NCI-H2029 treated with DMSO at 0.1 percent for 48 hours (cell line): ENCODE measurements around the gene ABO.
"Not testable (repeated sequence)": the region's sequence is repeated elsewhere in the genome, so short reads cannot be mapped to it uniquely, and the experiment has no call there.

Source experiments
- DNase-seq: peaks from one replicate; lab custom pipeline; 2025; lab: John Stamatoyannopoulos, UW

Gene ABO

DNA sequence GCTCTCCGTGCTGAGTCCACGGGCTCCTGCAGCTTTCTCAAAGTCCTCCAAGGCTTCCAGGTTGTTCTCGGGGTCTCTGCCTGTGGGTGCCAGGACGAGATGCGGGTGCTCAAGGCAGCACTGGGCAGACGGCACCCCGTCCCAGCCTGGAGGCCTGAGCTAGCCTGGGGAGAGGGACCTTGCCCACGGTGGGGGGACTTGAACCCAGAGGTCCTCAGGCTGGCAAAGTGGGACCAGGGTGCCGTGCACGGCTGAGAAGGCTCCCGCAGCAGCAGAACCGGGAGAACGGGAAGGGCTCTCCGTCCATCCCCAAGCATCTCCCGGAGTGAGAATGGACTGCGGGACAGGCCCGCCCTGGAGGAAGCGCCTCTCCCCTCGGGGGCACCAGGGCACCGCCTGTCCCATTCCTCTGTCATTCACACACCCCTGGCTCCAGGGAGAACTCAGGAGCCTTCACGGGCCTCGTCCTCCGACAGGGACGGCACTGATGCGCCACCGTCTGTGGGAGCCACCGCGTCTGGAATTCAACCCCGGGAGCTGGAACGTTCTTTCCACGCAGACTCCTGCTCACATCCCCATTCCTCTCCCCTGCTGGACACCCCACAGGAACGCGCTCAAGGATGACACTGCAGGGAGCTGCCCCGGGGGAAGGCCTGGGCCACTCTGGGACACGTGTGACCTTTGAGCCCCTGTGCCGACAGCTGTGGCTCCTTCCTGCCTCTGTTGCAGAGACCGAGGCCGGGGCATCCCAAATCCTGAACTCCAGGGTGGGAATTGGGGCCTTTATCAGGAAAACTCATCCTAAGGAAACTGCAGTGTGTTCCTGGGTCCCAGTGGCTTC is 49.6 kb downstream of the ABO start:
- DNase-seq, result no peak

- no peak for DNase-seq
Measured at GRCh38 chr9:133224762-133225161, 50.2 kb downstream of the ABO start.

DNA sequence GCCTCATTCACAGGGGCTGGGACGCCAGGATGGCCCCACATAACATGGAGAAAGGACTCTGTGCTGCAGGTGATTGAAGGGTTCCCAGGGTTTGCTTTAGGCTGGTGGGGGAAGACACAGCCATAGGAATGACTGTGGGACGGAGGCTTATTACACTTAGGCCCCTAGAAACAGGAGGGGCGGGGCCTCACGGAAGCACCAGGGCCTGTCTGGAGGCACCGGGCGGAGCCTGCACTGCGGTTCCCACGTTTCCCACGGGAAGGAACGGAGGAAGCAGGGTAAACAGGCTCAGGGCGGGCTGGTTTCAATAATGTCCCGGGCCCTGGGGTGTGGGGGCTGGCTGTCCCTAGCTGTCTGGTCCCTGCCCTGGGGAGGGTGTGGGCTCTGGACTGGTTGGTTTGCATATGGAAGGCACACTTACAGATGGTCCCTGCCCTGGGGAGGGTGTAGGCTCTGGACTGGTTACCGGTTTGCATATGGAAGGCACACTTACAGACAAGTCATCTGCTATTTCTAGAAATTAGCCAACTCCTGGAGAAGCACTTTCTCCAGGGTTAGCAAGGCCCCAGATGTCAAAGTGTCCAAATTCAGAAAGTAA is 51.7 kb downstream of the ABO start:
- not testable (repeated sequence) for DNase-seq

DNA sequence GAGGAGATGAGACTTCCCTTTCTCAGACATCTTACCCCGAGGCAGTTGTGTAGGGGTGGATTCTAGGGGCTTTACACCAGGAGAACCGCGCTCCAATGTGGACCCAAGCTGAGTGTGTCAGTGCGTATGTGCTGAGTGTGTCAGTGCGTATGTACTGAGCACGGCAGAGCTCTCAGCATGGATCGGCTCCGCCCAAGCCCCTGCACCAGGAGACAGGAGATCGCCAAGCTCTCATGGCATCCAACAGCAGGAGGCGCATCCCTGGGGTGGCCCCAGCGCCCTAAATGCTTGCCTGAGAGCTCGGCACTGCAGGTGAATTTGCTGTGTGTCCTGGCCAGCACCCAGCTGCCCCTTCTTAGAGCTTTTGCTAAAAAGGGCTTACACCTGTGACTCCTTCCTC is 53.0 kb downstream of the ABO start:
- not testable (repeated sequence) for DNase-seq

DNA sequence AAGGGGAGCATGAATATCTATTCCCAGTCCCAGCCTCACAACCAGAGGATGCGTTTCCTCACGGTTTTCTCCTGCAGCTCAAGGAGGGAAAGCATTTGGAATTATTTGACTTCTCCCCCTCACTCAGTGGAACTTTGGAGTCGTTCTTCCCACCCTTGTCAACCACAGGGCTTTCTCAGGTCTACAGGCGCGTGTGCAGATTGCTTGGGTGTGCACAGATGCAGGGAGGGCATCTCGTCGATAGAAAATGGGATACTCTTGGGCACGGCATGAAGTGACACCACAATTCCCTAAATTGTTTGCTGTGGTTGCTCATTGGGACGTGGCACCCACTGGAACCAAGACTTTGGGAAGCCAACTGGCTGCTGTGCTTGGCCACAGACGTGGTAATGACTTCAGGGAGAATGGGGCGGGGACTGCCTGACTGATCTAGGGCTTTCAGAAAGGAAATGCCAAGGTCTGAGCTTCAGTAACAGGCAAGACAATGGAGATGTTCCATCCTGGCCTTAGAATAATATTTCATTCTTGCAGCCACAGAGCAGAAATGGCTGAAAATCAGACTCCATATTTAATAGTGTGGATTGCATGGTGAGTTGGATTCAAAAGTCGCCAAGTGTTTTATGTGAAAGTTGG is 53.7 kb downstream of the ABO start:
- DNase-seq, result no peak

DNA sequence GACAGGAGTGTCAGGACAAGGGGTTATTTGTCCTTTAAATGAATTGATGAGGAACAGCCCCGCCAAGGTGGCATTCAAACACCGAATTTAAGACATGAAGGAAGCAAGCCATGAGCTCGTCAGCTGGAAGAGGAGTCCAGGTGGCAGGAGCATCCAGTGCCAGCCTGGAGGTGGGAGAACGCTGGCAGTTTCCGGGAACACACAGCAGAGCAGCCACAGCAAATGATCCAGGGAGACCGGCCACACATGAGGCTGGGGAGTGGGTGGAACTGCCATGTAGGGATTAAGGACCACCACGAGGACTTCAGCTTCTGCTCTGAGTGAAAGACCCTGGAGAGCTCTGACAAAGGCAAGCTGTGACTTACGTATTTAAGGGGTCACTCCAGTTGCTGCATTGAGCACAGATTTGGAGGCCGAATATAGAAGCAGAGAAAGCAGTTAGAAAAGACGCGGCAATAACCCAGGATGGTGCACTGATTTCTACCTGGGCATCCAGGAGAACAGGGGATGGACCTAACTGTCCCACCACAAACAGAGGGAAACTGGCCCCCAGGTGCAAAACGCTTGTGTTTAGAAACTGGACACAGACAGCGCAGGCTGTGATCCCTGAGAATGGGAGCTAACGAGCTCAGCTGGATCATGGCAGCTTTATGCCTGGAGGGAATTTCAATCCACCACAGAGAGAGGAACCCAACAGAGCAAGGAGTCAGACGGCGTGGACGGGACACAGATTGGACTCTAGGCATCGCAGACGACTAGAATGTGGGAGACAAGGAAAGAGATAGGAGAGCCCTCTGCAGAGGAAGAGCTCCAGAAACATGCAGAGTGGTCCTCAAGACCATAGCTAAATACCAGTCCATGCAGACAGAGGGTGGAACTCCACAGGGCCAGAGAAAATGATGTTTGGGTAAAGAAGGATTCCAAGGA is 56.7 kb downstream of the ABO start:
- DNase-seq, result not testable (repeated sequence)

DNA sequence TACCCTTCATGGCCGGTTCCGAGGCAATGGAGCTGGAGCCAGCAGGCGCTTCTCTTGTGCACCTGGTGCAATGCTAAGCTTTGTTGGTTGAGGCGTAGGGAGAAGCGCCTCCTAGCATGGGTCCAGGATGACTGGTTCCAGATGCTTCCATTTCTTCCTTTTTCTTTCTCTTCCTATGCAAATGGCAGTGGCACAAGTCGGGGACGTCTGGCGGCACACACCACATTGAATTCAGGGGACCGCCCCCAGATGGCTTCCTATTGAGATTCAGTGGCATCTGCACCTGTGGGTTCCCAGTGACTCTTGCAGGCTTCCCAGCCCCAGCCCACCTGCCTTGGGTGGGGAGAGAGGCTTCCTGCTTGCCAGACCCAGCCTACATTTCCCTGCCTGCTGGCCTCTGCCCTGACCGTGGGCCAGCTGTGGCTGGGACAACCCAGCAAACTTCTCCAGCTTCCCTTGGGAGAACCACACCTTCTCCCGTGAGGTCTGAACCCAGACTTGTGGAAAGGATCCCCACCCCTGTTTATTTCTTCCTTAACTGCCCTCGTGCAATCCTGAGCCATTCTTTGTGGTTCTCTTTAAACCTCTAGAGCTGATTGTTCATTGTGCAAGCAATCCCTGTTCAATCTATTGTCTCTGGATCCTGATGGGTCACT is 57.5 kb downstream of the ABO start:
- DNase-seq, result not testable (repeated sequence)

GRCh38 chr9:133214276-133214675 is 60.7 kb downstream of the ABO start:
- not testable (repeated sequence) for DNase-seq

DNA sequence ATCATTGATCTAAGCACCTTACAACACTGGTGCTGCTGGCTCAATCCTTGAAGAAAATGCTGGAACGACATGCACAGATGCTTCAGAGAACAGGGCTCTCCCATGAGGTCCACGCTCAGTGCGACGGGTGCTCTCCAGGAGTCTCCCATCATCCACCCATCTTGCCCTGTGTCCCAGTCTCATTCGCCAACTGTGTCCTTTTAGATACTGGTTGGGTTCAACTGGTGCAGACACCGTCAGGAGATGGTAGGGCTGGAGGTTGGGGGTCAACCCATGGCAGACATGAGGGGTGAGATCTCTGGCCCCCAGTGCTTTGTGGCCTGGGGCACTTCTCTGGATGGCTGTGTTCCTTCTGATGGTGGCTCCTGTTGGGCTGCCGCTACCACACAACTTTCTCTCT is 64.4 kb downstream of the ABO start:
- no peak for DNase-seq

- no peak for DNase-seq
Measured at GRCh38 chr9:133210202-133210532, 64.8 kb downstream of the ABO start.

- DNase-seq, result not testable (repeated sequence)
Measured at GRCh38 chr9:133209327-133210201, 65.4 kb downstream of the ABO start.

- not testable (repeated sequence) for DNase-seq
Measured at GRCh38 chr9:133208880-133209300, 66.1 kb downstream of the ABO start, which contains the start of gene OBP2B. Gene OBP2B, minus strand, starts transcription at chr9:133209250. Its CDS starts 51 bp downstream, at chr9:133209199.

- DNase-seq, result not testable (repeated sequence)
Measured at GRCh38 chr9:133208171-133208879, 66.7 kb downstream of the ABO start.

GRCh38 chr9:133207540-133208170 is 67.3 kb downstream of the ABO start:
- no peak for DNase-seq

DNA sequence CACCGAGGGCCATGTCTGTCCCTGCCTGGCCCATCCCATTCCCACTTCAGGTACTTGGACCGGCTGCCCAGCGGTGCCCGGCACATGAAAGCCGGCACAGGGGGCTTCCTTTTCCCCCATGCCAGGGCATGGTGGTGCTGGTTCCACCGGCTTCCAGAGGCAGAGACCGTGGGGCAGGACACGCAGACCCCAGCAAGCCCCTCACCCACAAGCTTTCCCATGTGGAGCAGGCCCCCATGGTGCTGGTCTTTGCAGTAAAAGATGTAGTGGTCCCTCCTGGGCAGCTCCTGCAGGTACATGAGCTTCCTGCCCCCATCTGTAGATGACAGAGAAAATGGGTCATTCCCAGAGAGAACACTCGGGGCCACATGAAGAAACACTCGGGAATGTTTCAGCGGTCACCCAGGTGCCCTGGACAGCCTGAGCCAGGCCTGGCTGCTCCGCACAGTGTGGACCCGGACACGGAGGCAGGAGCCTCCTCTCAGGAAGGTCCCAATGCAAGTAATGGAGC is 67.9 kb downstream of the ABO start:
- no peak for DNase-seq

DNA sequence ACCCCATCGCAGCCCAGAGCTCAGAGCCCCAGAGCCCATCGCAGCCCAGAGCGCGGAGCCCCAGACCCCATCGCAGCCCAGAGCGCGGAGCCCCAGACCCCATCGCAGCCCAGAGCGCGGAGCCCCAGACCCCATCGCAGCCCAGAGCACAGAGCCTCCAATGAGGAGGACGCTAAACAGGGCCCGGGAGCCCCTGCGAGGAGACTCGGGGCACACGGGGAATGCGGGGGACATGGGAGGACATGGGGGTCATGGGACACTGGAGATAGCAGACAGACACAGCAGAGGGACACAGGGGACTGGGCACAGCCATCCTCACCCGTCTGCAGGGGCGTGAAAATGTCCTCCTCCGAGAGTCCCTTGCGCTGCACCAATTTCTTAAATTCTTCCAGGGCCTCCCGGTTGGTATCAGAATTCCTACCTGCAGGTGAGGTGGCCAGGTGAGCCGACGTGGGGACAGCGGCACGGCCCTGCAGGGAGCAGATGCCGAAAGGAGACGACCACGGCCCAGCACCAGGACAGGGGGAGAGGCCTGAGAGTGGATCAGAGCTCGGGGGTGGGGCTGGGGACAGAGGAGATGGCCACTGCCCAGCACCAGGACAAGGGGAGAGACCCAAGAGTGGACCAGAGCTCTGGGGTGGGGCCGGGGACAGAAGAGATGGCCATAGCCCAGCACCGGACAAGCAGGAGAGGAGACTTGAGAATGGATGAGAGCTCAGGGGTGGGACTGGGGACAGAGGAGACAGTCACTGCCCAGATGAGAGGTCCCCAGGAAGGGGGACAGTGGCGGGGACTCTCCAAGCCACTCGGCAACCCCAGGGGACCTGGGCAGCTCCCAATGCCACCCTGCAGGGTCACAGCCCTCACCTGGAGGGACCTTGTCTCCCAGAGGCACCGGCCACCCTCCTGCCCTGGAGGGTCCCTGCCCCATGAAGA is 68.7 kb downstream of the ABO start:
- DNase-seq, result no peak

GRCh38 chr9:133205481-133205887 is 69.5 kb downstream of the ABO start:
- DNase-seq, result not testable (repeated sequence)
